OCI-LY7 (cell line): ENCODE data around the gene ABCC5. TPM values are rescaled to one million over a fixed set of nuclear protein-coding genes. Genes with fewer than 3 reads are reported as not detected.
A peak's percentile ranks its signal among the peaks of the same experiment; 100 is the strongest.

Experiments
- BruUV-seq: library from RNA; stranded (reverse); fragments of 400-500 nt; replicated peaks from 2 replicates; lab custom pipeline; 2021; lab: Mats Ljungman, UMichigan
- CTCF ChIA-PET: fragments of 300-600 bp; sonication (Branson Sonifier 250); formaldehyde crosslinking; loops from one replicate; lab custom pipeline; 2022; ENCODE audit warnings: antibody characterized with exemption; ENCODE audit not compliant: unreplicated experiment; lab: Charles Lee
- POLR2A ChIA-PET: fragments of 300-600 bp; sonication (Branson Sonifier 250); formaldehyde crosslinking; loops from one replicate; lab custom pipeline; 2022; ENCODE audit warnings: antibody characterized with exemption; lab: Charles Lee
- DNase-seq: peaks from one replicate; pipeline ENCODE4 v3.0.0-alpha.2; 2015; ENCODE audit warnings: low spot score
- H2AFZ ChIP-seq: fragments of 200-600 bp; sonication (generic), shearing (Covaris generic); 2 replicates; pipeline ENCODE4 v1.6.1; 2014; ENCODE audit warnings: mild to moderate bottlenecking, antibody characterized with exemption, low read length, moderate library complexity
- H3K27ac ChIP-seq: fragments of 200-600 bp; sonication (generic); 2 replicates; pipeline ENCODE4 v1.5.1; 2014; ENCODE audit warnings: mixed run types, low read depth, mild to moderate bottlenecking, moderate library complexity, low read length, inconsistent platforms; ENCODE audit not compliant: poor library complexity, severe bottlenecking
- H3K36me3 ChIP-seq: fragments of 200-600 bp; sonication (generic); 2 replicates; pipeline ENCODE4 v1.6.1; 2014; ENCODE audit warnings: mild to moderate bottlenecking, antibody characterized with exemption, low read length, moderate library complexity, mixed read lengths; ENCODE audit not compliant: insufficient read depth
- H3K4me1 ChIP-seq: fragments of 200-600 bp; sonication (generic); 2 replicates; pipeline ENCODE4 v1.5.1; 2014; ENCODE audit warnings: mild to moderate bottlenecking, low read length; ENCODE audit not compliant: insufficient read depth, poor library complexity, severe bottlenecking
- H3K4me2 ChIP-seq: fragments of 200-600 bp; sonication (generic); 2 replicates; pipeline ENCODE4 v1.6.1; 2014; ENCODE audit warnings: mild to moderate bottlenecking, low read length
- H3K4me3 ChIP-seq: fragments of 200-600 bp; sonication (generic); 2 replicates; pipeline ENCODE4 v1.5.1; 2014; ENCODE audit warnings: mild to moderate bottlenecking, low read depth, low read length; ENCODE audit not compliant: poor library complexity, severe bottlenecking
- H3K79me2 ChIP-seq: fragments of 200-600 bp; sonication (generic); 2 replicates; pipeline ENCODE4 v1.6.1; 2016; ENCODE audit warnings: low read depth, mild to moderate bottlenecking, low read length, moderate library complexity, mixed read lengths; ENCODE audit not compliant: insufficient read depth
- H3K9me2 ChIP-seq: fragments of 200-600 bp; sonication (generic); 2 replicates; pipeline ENCODE4 v1.6.1; 2016; ENCODE audit warnings: mild to moderate bottlenecking, low read length, mixed read lengths; ENCODE audit not compliant: insufficient read depth
- H3K9me3 ChIP-seq: fragments of 200-600 bp; sonication (generic); 2 replicates; pipeline ENCODE4 v1.6.1; 2014; ENCODE audit warnings: mild to moderate bottlenecking, mixed run types, low read length, mixed read lengths
- H4K20me1 ChIP-seq: fragments of 200-600 bp; sonication (generic); 2 replicates; pipeline ENCODE4 v1.6.1; 2014; ENCODE audit warnings: mild to moderate bottlenecking, antibody characterized with exemption, low read length, moderate library complexity, mixed read lengths; ENCODE audit not compliant: insufficient read depth
- EZH2phosphoT487 ChIP-seq: fragments of 200-600 bp; sonication (generic); IDR thresholded peaks from 2 replicates; pipeline ENCODE4 v1.6.1; 2018; ENCODE audit warnings: low read depth, borderline replicate concordance, mild to moderate bottlenecking, mixed run types, antibody characterized with exemption, low read length, moderate library complexity, mixed read lengths
- intact Hi-C: fragments of 100-400 bp; cut with micrococcal nuclease; formaldehyde crosslinking; loops from one replicate; pipeline ENCODE4 v1.10.0; 2022; ENCODE audit not compliant: unreplicated experiment
- total RNA-seq, 2 experiments: library from RNA; depleted of rRNA in 1 of 2; stranded (reverse); fragments of >200 nt in 1 of 2; shearing (Covaris generic) in 1 of 2; gene quantifications; 2 replicates each; pipeline ENCODE4 v1.2.3, GENCODE V29; 2014 to 2022
- TF ChIP-seq, protein P1 (sequence below): fragments of 200-600 bp; sonication (generic); conservative IDR thresholded peaks from 2 replicates; pipeline ENCODE4 v1.5.1; 2014; ENCODE audit warnings: mild to moderate bottlenecking, antibody characterized with exemption, low read length, moderate library complexity, mixed read lengths

Gene ABCC5
- total RNA-seq, 2 experiments from 2014 or later, result 18.1 to 24.8 TPM

DNA sequence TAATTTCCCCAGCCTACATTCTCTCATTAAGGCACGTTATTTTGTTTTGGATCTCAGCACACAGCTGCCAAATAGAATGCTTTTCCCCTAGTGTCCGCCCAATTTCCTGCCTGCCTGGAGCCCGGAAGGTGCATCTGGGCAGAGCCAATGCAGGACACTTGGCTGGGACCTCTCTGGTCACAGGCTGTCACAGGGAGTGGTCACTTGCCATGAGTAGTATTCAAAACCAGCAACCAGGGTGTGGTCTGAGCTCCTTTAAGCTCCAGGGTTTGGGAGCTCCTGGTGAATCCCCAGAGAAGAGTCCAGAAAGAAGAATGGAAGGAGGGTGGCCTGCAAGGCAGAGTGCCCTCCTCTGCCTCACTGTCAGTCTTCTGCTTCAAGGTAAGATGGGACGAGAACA is 35.1 kb upstream of the ABCC5 start, which contains the start of gene HTR3C:
HTR3C (plus strand) TSS at position 281 of the 400 bp plus-strand sequence; CDS start at position 315, 34 bp downstream.
- H2AFZ ChIP-seq, result no peak within 1 kb of the TSS
- no peak within 1 kb of the TSS for H3K4me3 ChIP-seq
- intact Hi-C loops, result no loop called here
- H3K4me2 ChIP-seq, result no peak within 1 kb of the TSS
- no peaks in the 10 kb centered on the region for H3K9me2 ChIP-seq
- ChIA-PET CTCF (no interaction called here), POLR2A (no interaction called here)
- H3K9me3 ChIP-seq, result no peaks in the 10 kb centered on the region
- TF ChIP-seq EZH2phosphoT487, result no peak
- TF ChIP-seq, protein P1, sequence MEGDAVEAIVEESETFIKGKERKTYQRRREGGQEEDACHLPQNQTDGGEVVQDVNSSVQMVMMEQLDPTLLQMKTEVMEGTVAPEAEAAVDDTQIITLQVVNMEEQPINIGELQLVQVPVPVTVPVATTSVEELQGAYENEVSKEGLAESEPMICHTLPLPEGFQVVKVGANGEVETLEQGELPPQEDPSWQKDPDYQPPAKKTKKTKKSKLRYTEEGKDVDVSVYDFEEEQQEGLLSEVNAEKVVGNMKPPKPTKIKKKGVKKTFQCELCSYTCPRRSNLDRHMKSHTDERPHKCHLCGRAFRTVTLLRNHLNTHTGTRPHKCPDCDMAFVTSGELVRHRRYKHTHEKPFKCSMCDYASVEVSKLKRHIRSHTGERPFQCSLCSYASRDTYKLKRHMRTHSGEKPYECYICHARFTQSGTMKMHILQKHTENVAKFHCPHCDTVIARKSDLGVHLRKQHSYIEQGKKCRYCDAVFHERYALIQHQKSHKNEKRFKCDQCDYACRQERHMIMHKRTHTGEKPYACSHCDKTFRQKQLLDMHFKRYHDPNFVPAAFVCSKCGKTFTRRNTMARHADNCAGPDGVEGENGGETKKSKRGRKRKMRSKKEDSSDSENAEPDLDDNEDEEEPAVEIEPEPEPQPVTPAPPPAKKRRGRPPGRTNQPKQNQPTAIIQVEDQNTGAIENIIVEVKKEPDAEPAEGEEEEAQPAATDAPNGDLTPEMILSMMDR, result no peak
- H3K27ac ChIP-seq, result no peak within 1 kb of the TSS
- no peaks in the 10 kb centered on the region for H3K4me1 ChIP-seq
- no TSS peak for BruUV-seq
- no peak for DNase-seq
- no peaks in the 10 kb centered on the region for H3K79me2 ChIP-seq
- no peaks in the 10 kb centered on the region for H4K20me1 ChIP-seq
- H3K36me3 ChIP-seq, result no peaks in the 10 kb centered on the region

DNA sequence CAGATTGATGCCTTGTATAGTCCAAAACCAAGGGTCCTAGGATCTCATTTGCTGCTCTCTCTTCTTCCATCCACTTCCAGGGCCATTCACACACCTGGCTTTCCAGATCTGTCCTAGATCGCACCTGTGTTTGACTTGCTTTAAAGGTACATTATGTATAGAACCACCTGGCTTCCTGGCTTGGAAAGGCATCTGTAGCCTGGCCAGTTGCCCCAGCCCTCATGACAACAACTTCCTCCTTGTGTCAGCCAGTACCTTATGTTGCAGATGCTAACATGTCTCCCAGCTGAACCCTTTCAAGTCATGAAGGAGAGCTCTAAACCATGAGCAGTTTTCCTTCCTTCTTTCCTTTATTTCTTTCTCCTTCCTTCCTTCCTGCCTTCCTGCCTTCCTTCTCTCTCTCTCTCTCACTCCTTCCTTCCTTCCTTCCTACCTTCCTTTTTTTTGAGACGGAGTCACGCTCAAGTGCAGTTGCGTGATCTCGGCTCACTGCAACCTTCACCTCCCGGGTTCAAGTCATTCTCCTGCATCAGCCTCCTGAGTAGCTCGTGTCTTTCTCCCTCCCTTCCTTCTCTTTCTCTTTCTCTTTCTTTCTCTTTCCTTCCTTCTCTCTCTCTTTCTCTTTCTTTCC is 32.6 kb upstream of the ABCC5 start:
- Histone ChIP-seq H4K20me1 (no peaks in the 10 kb centered on the region), H3K9me2 (no peaks in the 10 kb centered on the region), H3K79me2 (no peaks in the 10 kb centered on the region), H3K4me3 (no peak overlapping the region), H3K4me1 (no peaks in the 10 kb centered on the region), H3K36me3 (no peaks in the 10 kb centered on the region), H3K9me3 (no peaks in the 10 kb centered on the region), H3K4me2 (no peak overlapping the region), H2AFZ (no peak overlapping the region), H3K27ac (no peak overlapping the region)
- intact Hi-C loops, result no loop called here
- TF ChIP-seq, protein P1, result no peak
- no peak for TF ChIP-seq EZH2phosphoT487
- peak; percentile 27 for DNase-seq
- no TSS peak for BruUV-seq
- CTCF ChIA-PET, result no interaction called here
- POLR2A ChIA-PET, result interaction anchor here (0.7 to 0.9 kb wide), 2 partner anchors 14 to 23 kb away, joined by 3 to 4 read pairs; no protein-coding TSS in a partner anchor

DNA sequence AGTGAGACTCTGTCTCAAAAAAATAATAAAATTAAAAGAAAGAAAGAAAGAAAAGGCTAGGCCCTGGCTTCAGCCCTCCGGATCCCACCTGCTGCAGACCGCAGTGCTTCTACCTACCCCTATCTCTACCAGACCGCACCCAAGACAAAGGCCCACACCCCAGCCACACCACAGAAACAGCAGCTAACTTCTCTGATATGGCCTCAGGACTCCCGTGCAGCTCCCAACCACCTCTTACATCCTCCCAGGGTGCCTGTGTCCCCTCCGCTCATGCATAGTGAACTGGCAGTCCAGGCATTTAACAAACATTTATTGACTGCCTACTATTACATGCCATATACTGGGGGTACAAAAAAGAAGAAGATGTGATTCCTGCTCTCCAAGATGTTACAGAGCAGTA is 28.3 kb upstream of the ABCC5 start:
- Histone ChIP-seq H3K4me2 (no peak overlapping the region), H2AFZ (no peak overlapping the region), H3K9me3 (no peaks in the 10 kb centered on the region), H3K27ac (no peak overlapping the region), H3K9me2 (no peaks in the 10 kb centered on the region), H3K36me3 (no peaks in the 10 kb centered on the region), H3K79me2 (no peaks in the 10 kb centered on the region), H3K4me3 (no peak overlapping the region), H4K20me1 (no peaks in the 10 kb centered on the region), H3K4me1 (no peaks in the 10 kb centered on the region)
- DNase-seq, result no peak
- no TSS peak for BruUV-seq
- ChIA-PET POLR2A (no interaction called here), CTCF (no interaction called here)
- TF ChIP-seq, protein P1, result no peak
- TF ChIP-seq EZH2phosphoT487, result no peak
- intact Hi-C loops, result no loop called here
